T-helper 2 cell treated with Interferon-gamma antibody and Interleukin-4, amounts not matched to agents 5 μg/mL and 100 μg/mL, for 36 hours (primary cell): Measurements from ENCODE around the gene LPCAT1.

Experiments
- DNase-seq: peaks from one replicate; pipeline ENCODE4 v3.0.0; 2021; ENCODE audit warnings: low spot score
- H3K27ac Mint-ChIP-seq: one replicate; pipeline ENCODE4 v1.8.0; 2021; ENCODE audit warnings: mild to moderate bottlenecking, mixed read lengths
- H3K27me3 Mint-ChIP-seq: one replicate; pipeline ENCODE4 v1.8.0; 2021; ENCODE audit warnings: low read depth, mixed read lengths
- H3K36me3 Mint-ChIP-seq: one replicate; pipeline ENCODE4 v1.8.0; 2021; ENCODE audit warnings: low read depth, mixed read lengths
- H3K4me1 Mint-ChIP-seq: one replicate; pipeline ENCODE4 v1.8.0; 2021; ENCODE audit warnings: low read depth, mixed read lengths
- H3K4me3 Mint-ChIP-seq: one replicate; pipeline ENCODE4 v1.8.0; 2022; ENCODE audit warnings: mild to moderate bottlenecking, moderate library complexity, mixed read lengths
- H3K9me3 Mint-ChIP-seq: one replicate; pipeline ENCODE4 v1.8.0; 2021; ENCODE audit warnings: mixed read lengths

Gene LPCAT1

GRCh38 chr5:1415059-1415425, 108.7 kb downstream of the LPCAT1 start:
- no peaks in the 10 kb centered on the region for H3K36me3 Mint-ChIP-seq
- H3K27ac Mint-ChIP-seq: no peak overlapping the region
- H3K4me3 Mint-ChIP-seq: no peak overlapping the region
- no peaks in the 10 kb centered on the region for H3K27me3 Mint-ChIP-seq
- no peaks in the 10 kb centered on the region for H3K4me1 Mint-ChIP-seq
- DNase-seq: no peak
- H3K9me3 Mint-ChIP-seq: no peaks in the 10 kb centered on the region

GRCh38 chr5:1414311-1415058, 109.3 kb downstream of the LPCAT1 start:
- Mint-ChIP-seq H3K9me3 (no peaks in the 10 kb centered on the region), H3K4me1 (no peaks in the 10 kb centered on the region), H3K36me3 (no peaks in the 10 kb centered on the region), H3K27ac (no peak overlapping the region), H3K27me3 (no peaks in the 10 kb centered on the region), H3K4me3 (no peak overlapping the region)
- no peak for DNase-seq

- H3K27ac Mint-ChIP-seq: no peak overlapping the region
- no peaks in the 10 kb centered on the region for H3K36me3 Mint-ChIP-seq
- DNase-seq: no peak
- no peaks in the 10 kb centered on the region for H3K9me3 Mint-ChIP-seq
- no peak overlapping the region for H3K4me3 Mint-ChIP-seq
- no peaks in the 10 kb centered on the region for H3K4me1 Mint-ChIP-seq
- no peaks in the 10 kb centered on the region for H3K27me3 Mint-ChIP-seq
Observed at GRCh38 chr5:1413611-1414241, 110.0 kb downstream of the LPCAT1 start.

GRCh38 chr5:1413211-1413610, 110.5 kb downstream of the LPCAT1 start:
- H3K4me3 Mint-ChIP-seq: no peak overlapping the region
- no peaks in the 10 kb centered on the region for H3K9me3 Mint-ChIP-seq

GRCh38 chr5:1412621-1413020, 111.1 kb downstream of the LPCAT1 start:
- Mint-ChIP-seq H3K36me3 (no peaks in the 10 kb centered on the region), H3K4me3 (no peak overlapping the region), H3K27ac (no peak overlapping the region), H3K27me3 (no peaks in the 10 kb centered on the region), H3K4me1 (no peaks in the 10 kb centered on the region), H3K9me3 (no peaks in the 10 kb centered on the region)
- no peak for DNase-seq

More at GRCh38 chr5:1413211-1413610, 110.5 kb downstream of the LPCAT1 start:
- Mint-ChIP-seq H3K27ac (no peak overlapping the region), H3K4me1 (no peaks in the 10 kb centered on the region), H3K36me3 (no peaks in the 10 kb centered on the region), H3K27me3 (no peaks in the 10 kb centered on the region)
- no peak for DNase-seq

- Mint-ChIP-seq H3K36me3 (no peaks in the 10 kb centered on the region), H3K4me1 (no peaks in the 10 kb centered on the region), H3K9me3 (no peaks in the 10 kb centered on the region), H3K4me3 (no peak overlapping the region), H3K27ac (no peak overlapping the region), H3K27me3 (no peaks in the 10 kb centered on the region)
- no peak for DNase-seq
Observed at GRCh38 chr5:1412163-1412562, 111.6 kb downstream of the LPCAT1 start.
